ENCODE results near the gene C1R. TPM values are rescaled to one million over a fixed set of nuclear protein-coding genes. Genes with fewer than 3 reads are reported as not detected.
"Not testable (repeated sequence)": the region's sequence is repeated elsewhere in the genome, so short reads cannot be mapped to it uniquely, and the experiment has no call there.

C1R gene
- total RNA-seq, 1 donor from 2014 or later, result 35.1 TPM

GRCh38 chr12:7054925-7055324, 37.3 kb downstream of the C1R start:
- Mint-ChIP-seq H3K4me3 (ENCODE audit: unreplicated experiment) (no peak overlapping the region), H3K36me3 (ENCODE audit: unreplicated experiment) (no peaks in the 10 kb centered on the region)

GRCh38 chr12:7049973-7050372, 42.3 kb downstream of the C1R start:
- H3K9me3 Mint-ChIP-seq (ENCODE audit: unreplicated experiment); DNase-seq (ENCODE audit: extremely low spot score, unreplicated experiment); H3K36me3 Mint-ChIP-seq (ENCODE audit: unreplicated experiment); H3K4me1 Mint-ChIP-seq (ENCODE audit: unreplicated experiment); H3K27ac Mint-ChIP-seq (ENCODE audit: unreplicated experiment); H3K4me3 Mint-ChIP-seq (ENCODE audit: unreplicated experiment): not testable (repeated sequence)
- peaks cover 50% of the 10 kb centered on the region for H3K27me3 Mint-ChIP-seq (ENCODE audit: unreplicated experiment)

More at GRCh38 chr12:7054925-7055324, 37.3 kb downstream of the C1R start:
- Mint-ChIP-seq H3K27ac (ENCODE audit: unreplicated experiment) (no peak overlapping the region), H3K4me1 (ENCODE audit: unreplicated experiment) (peaks cover 3% of the 10 kb centered on the region), H3K27me3 (ENCODE audit: unreplicated experiment) (peaks cover 67% of the 10 kb centered on the region), H3K9me3 (ENCODE audit: unreplicated experiment) (no peaks in the 10 kb centered on the region)
- no peak for DNase-seq (ENCODE audit: extremely low spot score, unreplicated experiment)
- no peak for TF ChIP-seq CTCF (IDR thresholded peaks at IDR 0.05)

DNA sequence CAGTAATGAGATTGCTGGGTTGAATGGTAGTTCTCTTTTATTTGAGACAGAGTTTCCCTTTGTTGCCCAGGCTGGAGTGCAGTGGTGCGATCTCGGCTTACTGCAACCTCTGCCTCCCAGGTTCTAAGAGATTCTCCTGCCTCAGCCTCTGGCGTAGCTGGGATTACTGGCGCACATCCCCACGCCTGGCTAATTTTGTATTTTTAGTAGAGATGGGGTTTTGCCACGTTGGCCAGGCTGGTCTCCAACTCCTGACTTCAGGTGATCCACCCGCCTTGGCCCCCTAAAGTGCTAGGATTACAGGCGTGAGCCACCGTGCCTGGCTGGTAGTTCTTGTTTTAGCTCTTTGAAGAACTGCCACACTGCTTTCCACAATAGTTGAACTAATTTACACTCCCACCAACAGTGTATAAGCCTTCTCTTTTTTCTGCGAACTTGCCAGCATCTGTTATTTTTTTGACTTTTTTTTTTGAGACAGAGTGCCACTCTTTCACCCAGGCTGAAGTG, 42.7 kb downstream of the C1R start:
- H3K4me3 Mint-ChIP-seq (ENCODE audit: unreplicated experiment); DNase-seq (ENCODE audit: extremely low spot score, unreplicated experiment); H3K9me3 Mint-ChIP-seq (ENCODE audit: unreplicated experiment); H3K27ac Mint-ChIP-seq (ENCODE audit: unreplicated experiment); H3K4me1 Mint-ChIP-seq (ENCODE audit: unreplicated experiment); H3K36me3 Mint-ChIP-seq (ENCODE audit: unreplicated experiment): not testable (repeated sequence)
- H3K27me3 Mint-ChIP-seq (ENCODE audit: unreplicated experiment), result peaks cover 47% of the 10 kb centered on the region

DNA sequence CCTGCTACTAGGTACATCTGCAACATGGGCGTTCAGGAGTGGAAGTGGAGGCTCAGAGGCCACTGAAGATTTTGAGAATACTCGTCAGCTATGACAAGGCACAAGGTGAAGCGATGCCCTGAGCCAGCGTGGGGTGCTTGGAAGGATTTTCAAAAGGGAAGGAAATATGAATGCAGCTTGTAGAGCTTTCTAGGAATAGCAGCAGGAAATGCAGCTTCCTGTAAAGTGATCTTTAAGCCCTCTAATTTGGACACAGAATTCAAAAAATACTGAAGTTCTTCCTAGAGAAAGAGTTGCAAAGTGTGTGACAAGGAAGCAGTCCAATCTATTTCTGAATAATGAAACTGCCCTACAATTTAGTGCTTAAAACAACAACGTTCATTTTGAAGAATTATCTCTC, 44.9 kb downstream of the C1R start:
- Mint-ChIP-seq H3K4me1 (ENCODE audit: unreplicated experiment) (peaks cover 6% of the 10 kb centered on the region), H3K27me3 (ENCODE audit: unreplicated experiment) (peaks cover 33% of the 10 kb centered on the region), H3K9me3 (ENCODE audit: unreplicated experiment) (no peaks in the 10 kb centered on the region), H3K4me3 (ENCODE audit: unreplicated experiment) (no peak overlapping the region), H3K36me3 (ENCODE audit: unreplicated experiment) (no peaks in the 10 kb centered on the region), H3K27ac (ENCODE audit: unreplicated experiment) (no peak overlapping the region)
- TF ChIP-seq CTCF (IDR thresholded peaks at IDR 0.05), result no peak
- no peak for DNase-seq (ENCODE audit: extremely low spot score, unreplicated experiment)

DNA sequence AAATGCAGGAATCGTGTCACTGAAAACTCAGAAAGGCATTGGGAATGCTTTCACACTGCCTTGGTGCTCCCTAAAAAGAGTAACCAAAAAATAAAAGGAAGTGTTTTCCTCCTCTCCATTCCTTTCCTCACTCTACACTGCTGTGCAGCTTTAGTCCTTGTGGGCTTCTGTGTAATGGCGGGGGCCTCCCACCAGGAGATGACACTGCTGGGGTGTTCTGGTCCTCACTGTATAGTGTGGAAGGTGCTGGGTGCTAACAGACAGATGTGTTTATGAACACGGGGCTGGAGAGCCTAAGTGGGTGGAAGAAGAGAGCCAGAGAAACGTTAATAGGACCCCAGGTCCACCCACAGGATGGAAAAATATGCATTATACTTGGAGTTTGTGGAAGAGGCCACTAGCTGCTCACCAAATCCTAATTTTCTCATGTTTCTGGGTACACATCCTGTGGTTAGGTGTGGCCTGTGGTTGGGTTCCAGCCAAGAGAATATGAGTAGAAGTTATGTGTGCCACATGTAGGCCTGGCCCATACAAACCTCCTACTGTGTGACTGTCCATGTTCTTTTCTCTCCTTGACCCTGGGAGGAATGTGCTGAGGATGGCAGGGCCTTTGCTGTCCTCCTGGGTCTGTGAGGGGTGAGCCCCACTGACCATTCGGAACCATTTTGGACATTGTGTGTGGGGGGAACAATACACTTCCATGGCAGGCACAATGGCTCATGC, 45.7 kb downstream of the C1R start:
- no peak overlapping the region for H3K27ac Mint-ChIP-seq (ENCODE audit: unreplicated experiment)

More for the DNA sequence above, 45.7 kb downstream of the C1R start:
- Mint-ChIP-seq H3K4me3 (ENCODE audit: unreplicated experiment) (no peak overlapping the region), H3K4me1 (ENCODE audit: unreplicated experiment) (peaks cover 8% of the 10 kb centered on the region), H3K36me3 (ENCODE audit: unreplicated experiment) (no peaks in the 10 kb centered on the region), H3K27me3 (ENCODE audit: unreplicated experiment) (peaks cover 25% of the 10 kb centered on the region), H3K9me3 (ENCODE audit: unreplicated experiment) (no peaks in the 10 kb centered on the region)
- no peak for DNase-seq (ENCODE audit: extremely low spot score, unreplicated experiment)
- TF ChIP-seq CTCF (IDR thresholded peaks at IDR 0.05), result no peak
